ENCODE data around the gene FAAP100. TPM values are rescaled to one million over a fixed set of nuclear protein-coding genes. Genes with fewer than 3 reads are reported as not detected.

The FAAP100 gene
- total RNA-seq, 1 donor from 2014 or later = 26.0 TPM

Other genes starting within 250 kb of the FAAP100 start
- gene BAHCC1, start 156.9 kb downstream of the FAAP100 start, total RNA-seq = 4.8 and 19.3 TPM in 2 replicates
- gene ACTG1, start 39.6 kb downstream of the FAAP100 start, total RNA-seq = 6,291 and 7,288 TPM in 2 replicates
- 0.42 and 1.0 TPM in 2 replicates for gene FSCN2, start 24.0 kb downstream of the FAAP100 start, total RNA-seq
- gene NPLOC4, start 84.8 kb upstream of the FAAP100 start, total RNA-seq = 83.9 and 124 TPM in 2 replicates
- gene TSPAN10, start 84.8 kb upstream of the FAAP100 start, total RNA-seq = 0.68 and 1.3 TPM in 2 replicates
- 3.4 and 4.1 TPM in 2 replicates for gene PDE6G, start 104.2 kb upstream of the FAAP100 start, total RNA-seq
- 25.2 and 45.1 TPM in 2 replicates for gene OXLD1, start 114.3 kb upstream of the FAAP100 start, total RNA-seq
- gene CCDC137, start 114.4 kb upstream of the FAAP100 start, total RNA-seq = 11.1 and 14.1 TPM in 2 replicates
- gene ARL16, start 131.4 kb upstream of the FAAP100 start, total RNA-seq = 21.0 and 25.2 TPM in 2 replicates
- gene HGS, start 131.7 kb upstream of the FAAP100 start, total RNA-seq = 59.7 and 98.5 TPM in 2 replicates
- 8.2 and 10.9 TPM in 2 replicates for gene MRPL12, start 151.0 kb upstream of the FAAP100 start, total RNA-seq
- 11.4 and 28.4 TPM in 2 replicates for gene SLC25A10, start 159.9 kb upstream of the FAAP100 start, total RNA-seq

Measured in dermis blood vessel endothelial cell (primary cell).